ENCODE results near the gene SPACA4. TPM values are rescaled to one million over a fixed set of nuclear protein-coding genes. Genes with fewer than 3 reads are reported as not detected.

SPACA4 gene
- total and polyA plus RNA-seq, 9 donors: not detected

GRCh38 chr19:48618278-48618915, 11.9 kb downstream of the SPACA4 start:
- peak overlapping the region; percentile 98 for H3K4me3 ChIP-seq (ENCODE audit: low read length)
- no peaks in the 10 kb centered on the region for H3K27me3 ChIP-seq (ENCODE audit: control insufficient read depth, insufficient read depth, low read length)
- H3K9me3 ChIP-seq (replicated peaks; ENCODE audit: control insufficient read depth, low read depth, low read length): no peaks in the 10 kb centered on the region
- H3K27ac ChIP-seq (ENCODE audit: low read length): peak overlapping the region; percentile 92
- DNase-seq: peak; percentile 27
- peaks cover 49% of the 10 kb centered on the region for H3K36me3 ChIP-seq (ENCODE audit: control insufficient read depth, insufficient read depth, low read length)
- under 1% methylated on average over 17 of the region's 18 CpGs for WGBS (ENCODE audit: insufficient coverage)
- peaks cover 53% of the 10 kb centered on the region for H3K4me1 ChIP-seq (ENCODE audit: control insufficient read depth, insufficient read depth, low read length)

- Histone ChIP-seq H3K4me3 (ENCODE audit: low read length) (peak within 1 kb of the TSS; percentile 98), H3K9me3 (replicated peaks; ENCODE audit: control insufficient read depth, low read depth, low read length) (no peaks in the 10 kb centered on the region), H3K27me3 (ENCODE audit: control insufficient read depth, insufficient read depth, low read length) (no peaks in the 10 kb centered on the region), H3K36me3 (ENCODE audit: control insufficient read depth, insufficient read depth, low read length) (peaks cover 49% of the 10 kb centered on the region), H3K27ac (ENCODE audit: low read length) (peak within 1 kb of the TSS; percentile 98), H3K4me1 (ENCODE audit: control insufficient read depth, insufficient read depth, low read length) (peaks cover 54% of the 10 kb centered on the region)
- DNase-seq: peak; percentile 100
- WGBS (ENCODE audit: insufficient coverage): under 1% methylated on average over 68 of the region's 69 CpGs
Observed at GRCh38 chr19:48618916-48619691, 12.6 kb downstream of the SPACA4 start, which contains the start of the genes RPL18 and SPHK2. TSS of gene RPL18 (minus strand) at chr19:48619178. CDS start at chr19:48619143, 35 bp downstream. TSS of gene SPHK2 (plus strand) at chr19:48619506. CDS start at chr19:48620515, 1,009 bp downstream.

- Histone ChIP-seq H3K36me3 (ENCODE audit: control insufficient read depth, insufficient read depth, low read length) (peaks cover 41% of the 10 kb centered on the region), H3K9me3 (replicated peaks; ENCODE audit: control insufficient read depth, low read depth, low read length) (no peaks in the 10 kb centered on the region), H3K4me1 (ENCODE audit: control insufficient read depth, insufficient read depth, low read length) (peaks cover 53% of the 10 kb centered on the region), H3K27ac (ENCODE audit: low read length) (peak overlapping the region; percentile 98), H3K4me3 (ENCODE audit: low read length) (peak overlapping the region; percentile 86), H3K27me3 (ENCODE audit: control insufficient read depth, insufficient read depth, low read length) (no peaks in the 10 kb centered on the region)
- 30% methylated on average over 3 of the region's 6 CpGs for WGBS (ENCODE audit: insufficient coverage)
- peak; percentile 40 for DNase-seq
Observed at GRCh38 chr19:48619692-48620585, 13.4 kb downstream of the SPACA4 start.

GRCh38 chr19:48623556-48624066, 17.1 kb downstream of the SPACA4 start:
- peak; percentile 31 for DNase-seq
- Histone ChIP-seq H3K36me3 (ENCODE audit: control insufficient read depth, insufficient read depth, low read length) (peaks cover 29% of the 10 kb centered on the region), H3K27ac (ENCODE audit: low read length) (peak overlapping the region; percentile 90), H3K4me1 (ENCODE audit: control insufficient read depth, insufficient read depth, low read length) (peaks cover 32% of the 10 kb centered on the region), H3K4me3 (ENCODE audit: low read length) (peak overlapping the region; percentile 30), H3K27me3 (ENCODE audit: control insufficient read depth, insufficient read depth, low read length) (no peaks in the 10 kb centered on the region), H3K9me3 (replicated peaks; ENCODE audit: control insufficient read depth, low read depth, low read length) (no peaks in the 10 kb centered on the region)
- 11% methylated on average over 7 of the region's 8 CpGs for WGBS (ENCODE audit: insufficient coverage)

- DNase-seq: peak; percentile 99
- peaks cover 29% of the 10 kb centered on the region for H3K36me3 ChIP-seq (ENCODE audit: control insufficient read depth, insufficient read depth, low read length)
- H3K4me1 ChIP-seq (ENCODE audit: control insufficient read depth, insufficient read depth, low read length): peaks cover 32% of the 10 kb centered on the region
- H3K9me3 ChIP-seq (replicated peaks; ENCODE audit: control insufficient read depth, low read depth, low read length): no peaks in the 10 kb centered on the region
- H3K27ac ChIP-seq (ENCODE audit: low read length): peak overlapping the region; percentile 90
- peak overlapping the region; percentile 54 for H3K4me3 ChIP-seq (ENCODE audit: low read length)
- under 1% methylated on average over 25 of the region's 40 CpGs for WGBS (ENCODE audit: insufficient coverage)
- no peaks in the 10 kb centered on the region for H3K27me3 ChIP-seq (ENCODE audit: control insufficient read depth, insufficient read depth, low read length)
Observed at GRCh38 chr19:48624067-48624594, 17.6 kb downstream of the SPACA4 start.

GRCh38 chr19:48624791-48625723, 18.5 kb downstream of the SPACA4 start:
- Histone ChIP-seq H3K36me3 (ENCODE audit: control insufficient read depth, insufficient read depth, low read length) (peaks cover 29% of the 10 kb centered on the region), H3K27me3 (ENCODE audit: control insufficient read depth, insufficient read depth, low read length) (no peaks in the 10 kb centered on the region), H3K9me3 (replicated peaks; ENCODE audit: control insufficient read depth, low read depth, low read length) (no peaks in the 10 kb centered on the region), H3K4me3 (ENCODE audit: low read length) (peak overlapping the region; percentile 54), H3K4me1 (ENCODE audit: control insufficient read depth, insufficient read depth, low read length) (peaks cover 33% of the 10 kb centered on the region), H3K27ac (ENCODE audit: low read length) (no peak overlapping the region)
- peak; percentile 9 for DNase-seq
- 42% methylated on average over 17 of the region's 24 CpGs for WGBS (ENCODE audit: insufficient coverage)

GRCh38 chr19:48625891-48626327, 19.4 kb downstream of the SPACA4 start:
- Histone ChIP-seq H3K27me3 (ENCODE audit: control insufficient read depth, insufficient read depth, low read length) (no peaks in the 10 kb centered on the region), H3K36me3 (ENCODE audit: control insufficient read depth, insufficient read depth, low read length) (peaks cover 23% of the 10 kb centered on the region), H3K4me3 (ENCODE audit: low read length) (no peak overlapping the region), H3K27ac (ENCODE audit: low read length) (no peak overlapping the region), H3K4me1 (ENCODE audit: control insufficient read depth, insufficient read depth, low read length) (peaks cover 39% of the 10 kb centered on the region), H3K9me3 (replicated peaks; ENCODE audit: control insufficient read depth, low read depth, low read length) (no peaks in the 10 kb centered on the region)
- DNase-seq: peak; percentile 29
- WGBS (ENCODE audit: insufficient coverage): 95% methylated on average over 28 of the region's 30 CpGs

- no peak overlapping the region for H3K4me3 ChIP-seq (ENCODE audit: low read length)
- peaks cover 23% of the 10 kb centered on the region for H3K36me3 ChIP-seq (ENCODE audit: control insufficient read depth, insufficient read depth, low read length)
- H3K27me3 ChIP-seq (ENCODE audit: control insufficient read depth, insufficient read depth, low read length): no peaks in the 10 kb centered on the region
- no peak overlapping the region for H3K27ac ChIP-seq (ENCODE audit: low read length)
- peaks cover 43% of the 10 kb centered on the region for H3K4me1 ChIP-seq (ENCODE audit: control insufficient read depth, insufficient read depth, low read length)
- 56% methylated on average over 5 of the region's 6 CpGs for WGBS (ENCODE audit: insufficient coverage)
- peak; percentile 26 for DNase-seq
- H3K9me3 ChIP-seq (replicated peaks; ENCODE audit: control insufficient read depth, low read depth, low read length): no peaks in the 10 kb centered on the region
Observed at GRCh38 chr19:48627201-48627864, 20.8 kb downstream of the SPACA4 start.

Data from muscle of leg (tissue), 11 donors.